ENCODE data around the gene ALDH1L1. TPM values are rescaled to one million over a fixed set of nuclear protein-coding genes. Genes with fewer than 3 reads are reported as not detected.

ALDH1L1 gene
- total RNA-seq, 2 experiments from 2014 or later, result not detected

DNA sequence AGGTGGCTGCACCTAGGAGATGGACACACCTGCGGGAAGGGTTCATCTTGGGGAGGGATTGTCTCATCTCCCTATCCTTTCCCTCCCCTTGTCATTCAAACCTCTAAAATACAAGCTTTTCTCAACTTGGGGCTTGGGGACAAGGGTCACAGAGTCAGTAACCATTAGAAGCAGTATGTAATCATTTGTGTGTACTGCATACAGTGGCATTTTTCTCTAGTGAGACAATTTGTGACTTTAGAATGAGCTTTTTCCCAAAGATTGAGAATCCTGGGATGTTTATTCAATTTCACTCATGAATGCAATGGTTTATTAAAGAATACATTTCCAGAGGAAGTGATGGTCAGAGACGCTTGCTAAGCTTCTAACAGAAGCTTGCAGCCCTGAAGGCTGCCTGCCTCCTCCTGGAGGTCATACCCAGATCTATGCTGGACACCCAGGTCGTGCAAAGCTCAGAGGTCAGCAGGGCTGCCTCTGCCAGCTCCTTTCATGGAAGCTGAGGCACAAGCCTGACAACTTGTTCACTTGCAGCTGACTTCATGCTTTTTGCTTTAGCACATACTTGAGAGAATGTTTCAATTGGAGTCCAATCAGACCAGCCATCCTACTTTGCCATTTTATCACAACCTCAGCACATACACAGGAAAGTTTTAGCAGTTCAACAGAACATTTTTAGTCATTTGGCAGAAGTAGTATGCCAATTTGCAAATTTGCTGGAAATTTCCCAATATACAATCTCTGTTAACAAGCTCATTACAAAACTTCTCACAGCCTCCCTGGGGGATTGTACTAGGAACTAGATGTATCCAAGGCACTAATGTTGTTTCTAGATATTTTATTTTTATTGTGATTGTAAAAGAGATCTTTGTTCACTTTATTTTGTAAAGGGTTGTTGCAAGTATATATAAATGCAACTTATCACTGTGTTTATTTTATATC, 25.6 kb upstream of the ALDH1L1 start:
- POLR2A ChIA-PET, result no interaction called here

DNA sequence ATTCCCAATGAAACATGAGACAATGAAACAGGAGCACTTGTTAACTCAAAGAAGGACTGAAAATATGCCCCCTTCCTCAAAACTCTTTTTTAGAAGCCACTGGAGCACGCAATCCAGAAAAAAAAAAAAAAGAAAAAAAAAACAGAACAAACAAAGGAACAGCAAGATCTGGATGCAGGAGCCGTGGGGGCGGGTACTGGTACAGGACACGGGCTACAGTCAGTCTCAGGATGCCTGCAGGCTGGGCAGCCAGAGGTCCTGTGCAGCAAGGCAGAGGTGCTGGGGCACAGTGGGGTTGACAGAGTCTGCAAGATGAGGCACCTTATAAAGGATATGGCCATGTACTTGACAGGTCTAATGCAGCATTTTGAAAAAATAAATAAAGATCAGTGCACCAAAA, 22.3 kb upstream of the ALDH1L1 start:
- no peak overlapping the region for H3K27ac Mint-ChIP-seq
- no peaks in the 10 kb centered on the region for H3K36me3 Mint-ChIP-seq (ENCODE audit: low read depth)
- Histone ChIP-seq H3K27me3 (ENCODE audit: control insufficient read depth in 1 of 2, insufficient read depth in 2 of 2, low read length in 2 of 2) (peaks cover 8 to 15% of the 10 kb centered on the region in 2 experiments), H3K9me3 (ENCODE audit: control insufficient read depth in 1 of 2, insufficient read depth in 1 of 2, low read length in 2 of 2) (no peaks in the 10 kb centered on the region), H3K4me1 (ENCODE audit: insufficient read depth, low read length) (no peaks in the 10 kb centered on the region), H3K4me3 (ENCODE audit: low read length) (no peak overlapping the region), H3K36me3 (ENCODE audit: insufficient read depth, low read length) (no peaks in the 10 kb centered on the region), H3K27ac (ENCODE audit: low read depth in 1 of 2, low read length in 2 of 2) (no peak overlapping the region)
- no peaks in the 10 kb centered on the region for H3K9me3 Mint-ChIP-seq
- no peaks in the 10 kb centered on the region for H3K4me1 Mint-ChIP-seq (ENCODE audit: low read depth)
- intact Hi-C loops (cut with DNase I, micrococcal nuclease), result no loop called here
- TF ChIP-seq, protein P1, sequence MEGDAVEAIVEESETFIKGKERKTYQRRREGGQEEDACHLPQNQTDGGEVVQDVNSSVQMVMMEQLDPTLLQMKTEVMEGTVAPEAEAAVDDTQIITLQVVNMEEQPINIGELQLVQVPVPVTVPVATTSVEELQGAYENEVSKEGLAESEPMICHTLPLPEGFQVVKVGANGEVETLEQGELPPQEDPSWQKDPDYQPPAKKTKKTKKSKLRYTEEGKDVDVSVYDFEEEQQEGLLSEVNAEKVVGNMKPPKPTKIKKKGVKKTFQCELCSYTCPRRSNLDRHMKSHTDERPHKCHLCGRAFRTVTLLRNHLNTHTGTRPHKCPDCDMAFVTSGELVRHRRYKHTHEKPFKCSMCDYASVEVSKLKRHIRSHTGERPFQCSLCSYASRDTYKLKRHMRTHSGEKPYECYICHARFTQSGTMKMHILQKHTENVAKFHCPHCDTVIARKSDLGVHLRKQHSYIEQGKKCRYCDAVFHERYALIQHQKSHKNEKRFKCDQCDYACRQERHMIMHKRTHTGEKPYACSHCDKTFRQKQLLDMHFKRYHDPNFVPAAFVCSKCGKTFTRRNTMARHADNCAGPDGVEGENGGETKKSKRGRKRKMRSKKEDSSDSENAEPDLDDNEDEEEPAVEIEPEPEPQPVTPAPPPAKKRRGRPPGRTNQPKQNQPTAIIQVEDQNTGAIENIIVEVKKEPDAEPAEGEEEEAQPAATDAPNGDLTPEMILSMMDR (IDR thresholded peaks at IDR 0.05), result no peak
- CTCF ChIA-PET, result no interaction called here
- POLR2A ChIA-PET, result no interaction called here
- DNase-seq (no peak), ATAC-seq (ENCODE audit: poor library complexity) (no peak)
- H3K27me3 Mint-ChIP-seq, result peaks cover 36% of the 10 kb centered on the region
- no peak overlapping the region for H3K4me3 Mint-ChIP-seq

More for the DNA sequence above, 25.6 kb upstream of the ALDH1L1 start:
- TF ChIP-seq, protein P1 (IDR thresholded peaks at IDR 0.05), result no peak
- Mint-ChIP-seq H3K27me3 (peaks cover 60% of the 10 kb centered on the region), H3K36me3 (ENCODE audit: low read depth) (no peaks in the 10 kb centered on the region), H3K9me3 (no peaks in the 10 kb centered on the region), H3K27ac (no peak overlapping the region), H3K4me3 (no peak overlapping the region), H3K4me1 (ENCODE audit: low read depth) (no peaks in the 10 kb centered on the region)
- H3K4me3 ChIP-seq (ENCODE audit: low read length), result no peak overlapping the region
- H3K27ac ChIP-seq (ENCODE audit: low read depth in 1 of 2, low read length in 2 of 2), result no peak overlapping the region
- CTCF ChIA-PET, result no interaction called here
- peaks cover 11 to 22% of the 10 kb centered on the region in 2 experiments for H3K27me3 ChIP-seq (ENCODE audit: control insufficient read depth in 1 of 2, insufficient read depth in 2 of 2, low read length in 2 of 2)
- intact Hi-C loops (cut with DNase I, micrococcal nuclease), result no loop called here
- H3K4me1 ChIP-seq (ENCODE audit: insufficient read depth, low read length), result no peaks in the 10 kb centered on the region
- ATAC-seq (ENCODE audit: poor library complexity) (no peak), DNase-seq (no peak)
- H3K36me3 ChIP-seq (ENCODE audit: insufficient read depth, low read length), result no peaks in the 10 kb centered on the region
- H3K9me3 ChIP-seq (ENCODE audit: control insufficient read depth in 1 of 2, insufficient read depth in 1 of 2, low read length in 2 of 2), result peaks cover 0 to 2% of the 10 kb centered on the region in 2 experiments

DNA sequence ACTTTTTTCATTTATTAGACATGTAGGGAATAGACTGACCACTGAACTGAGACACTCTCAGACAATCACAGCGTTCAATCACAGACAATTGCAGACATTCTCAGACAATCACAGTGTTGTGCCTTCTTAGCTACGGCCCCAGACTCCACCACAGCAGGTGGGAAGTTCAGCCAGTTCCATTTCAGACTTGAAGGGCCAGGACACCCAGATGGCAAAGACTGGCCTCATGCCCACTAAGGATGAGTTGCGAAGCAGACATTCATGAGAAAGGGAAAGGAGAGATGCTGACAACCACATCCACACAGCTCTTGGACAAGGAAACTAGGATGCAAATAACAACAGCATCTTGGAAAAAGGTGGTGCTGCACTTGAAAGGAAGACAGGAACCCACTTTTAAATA, 21.9 kb upstream of the ALDH1L1 start:
- H3K27me3 ChIP-seq (ENCODE audit: control insufficient read depth in 1 of 2, insufficient read depth in 2 of 2, low read length in 2 of 2), result peaks cover 8 to 15% of the 10 kb centered on the region in 2 experiments
- H3K9me3 ChIP-seq (ENCODE audit: control insufficient read depth in 1 of 2, insufficient read depth in 1 of 2, low read length in 2 of 2), result no peaks in the 10 kb centered on the region
- CTCF ChIA-PET, result no interaction called here
- intact Hi-C loops (cut with DNase I, micrococcal nuclease), result no loop called here
- Mint-ChIP-seq H3K27me3 (peaks cover 32% of the 10 kb centered on the region), H3K9me3 (no peaks in the 10 kb centered on the region), H3K36me3 (ENCODE audit: low read depth) (no peaks in the 10 kb centered on the region), H3K4me3 (no peak overlapping the region), H3K4me1 (ENCODE audit: low read depth) (no peaks in the 10 kb centered on the region), H3K27ac (no peak overlapping the region)
- TF ChIP-seq, protein P1 (IDR thresholded peaks at IDR 0.05), result no peak
- no peak overlapping the region for H3K4me3 ChIP-seq (ENCODE audit: low read length)
- ATAC-seq (ENCODE audit: poor library complexity) (no peak), DNase-seq (no peak)
- POLR2A ChIA-PET, result no interaction called here
- H3K36me3 ChIP-seq (ENCODE audit: insufficient read depth, low read length), result no peaks in the 10 kb centered on the region
- no peak overlapping the region for H3K27ac ChIP-seq (ENCODE audit: low read depth in 1 of 2, low read length in 2 of 2)
- no peaks in the 10 kb centered on the region for H3K4me1 ChIP-seq (ENCODE audit: insufficient read depth, low read length)

Data from CD4-positive, alpha-beta T cell (primary cell).